Tibial artery (tissue), 4 donors: ENCODE results near the gene PCDH9.

Experiments
- DNase-seq, 2 donors: peaks; one replicate each; pipeline ENCODE4 v3.0.0-alpha.2; 2019
- H3K27ac ChIP-seq, 2 donors: fragments of 200-600 bp; sonication (generic) in 1 of 2; 1 replicate in 1 of 2; 2 replicates in 1 of 2; pipeline ENCODE4 v1.5.1; 2018 to 2019; ENCODE audit warnings: mild to moderate bottlenecking in 1 of 2
- H3K27me3 ChIP-seq, 2 donors: fragments of 200-600 bp; sonication (generic) in 1 of 2; one replicate each; pipeline versions ENCODE4 v1.5.1 to v1.6.0; 2016 to 2019
- H3K36me3 ChIP-seq, 3 donors: fragments of 200-600 bp; sonication (generic) in 2 of 3; one replicate each; pipeline ENCODE4 v1.5.1; 2016 to 2019; ENCODE audit warnings: mild to moderate bottlenecking in 2 of 3
- H3K4me1 ChIP-seq, 4 donors: fragments of 200-600 bp; sonication (generic) in 2 of 4; 1 replicate in 3 of 4; 2 replicates in 1 of 4; pipeline ENCODE4 v1.5.1; 2016 to 2019
- H3K4me3 ChIP-seq, 2 donors: fragments of 200-600 bp; sonication (generic) in 1 of 2; 1 replicate in 1 of 2; 2 replicates in 1 of 2; pipeline ENCODE4 v1.5.1; 2018 to 2019; ENCODE audit warnings: mild to moderate bottlenecking in 2 of 2
- H3K9me3 ChIP-seq, 3 donors: fragments of 200-600 bp; sonication (generic) in 1 of 3; one replicate each; pipeline ENCODE4 v1.5.1; 2016 to 2019
- intact Hi-C: fragments of 100-400 bp; cut with DNase I; formaldehyde crosslinking; loops from one replicate; pipeline ENCODE4 v1.15.0; 2023; ENCODE audit warnings: low total_unique reads
- TF ChIP-seq, protein P1 (sequence below), 2 experiments: fragments of 200-600 bp in 1 of 2; fragments of 450-650 bp in 1 of 2; IDR thresholded peaks; one replicate each; pipeline ENCODE4 v1.5.1; 2017 to 2019; ENCODE audit warnings: antibody characterized with exemption in 2 of 2, mild to moderate bottlenecking in 1 of 2, moderate library complexity in 1 of 2

The PCDH9 gene

DNA sequence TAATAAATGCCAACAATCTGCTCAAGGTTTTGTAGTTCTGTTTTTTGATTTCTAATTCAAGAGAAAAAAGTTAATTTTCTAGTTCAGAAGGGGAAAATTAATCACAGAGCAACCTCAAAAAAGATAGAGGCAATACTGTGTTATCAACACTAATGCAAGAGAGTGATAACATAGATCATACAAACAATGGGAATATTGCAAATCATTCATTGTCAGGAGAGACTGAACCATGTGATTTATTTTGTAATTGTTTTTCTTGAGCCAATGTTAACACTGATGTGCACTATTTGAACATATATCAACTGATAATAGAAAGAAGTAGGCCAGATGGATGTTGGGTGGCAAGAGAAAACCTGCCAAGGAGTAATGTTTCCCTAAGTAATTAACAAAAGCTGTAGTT lies 19.9 kb downstream of the PCDH9 start:
- Histone ChIP-seq H3K9me3 (no peaks in the 10 kb centered on the region), H3K27ac (no peak overlapping the region), H3K4me1 (no peaks in the 10 kb centered on the region), H3K4me3 (no peak overlapping the region), H3K36me3 (no peaks in the 10 kb centered on the region), H3K27me3 (no peaks in the 10 kb centered on the region)
- TF ChIP-seq, protein P1, sequence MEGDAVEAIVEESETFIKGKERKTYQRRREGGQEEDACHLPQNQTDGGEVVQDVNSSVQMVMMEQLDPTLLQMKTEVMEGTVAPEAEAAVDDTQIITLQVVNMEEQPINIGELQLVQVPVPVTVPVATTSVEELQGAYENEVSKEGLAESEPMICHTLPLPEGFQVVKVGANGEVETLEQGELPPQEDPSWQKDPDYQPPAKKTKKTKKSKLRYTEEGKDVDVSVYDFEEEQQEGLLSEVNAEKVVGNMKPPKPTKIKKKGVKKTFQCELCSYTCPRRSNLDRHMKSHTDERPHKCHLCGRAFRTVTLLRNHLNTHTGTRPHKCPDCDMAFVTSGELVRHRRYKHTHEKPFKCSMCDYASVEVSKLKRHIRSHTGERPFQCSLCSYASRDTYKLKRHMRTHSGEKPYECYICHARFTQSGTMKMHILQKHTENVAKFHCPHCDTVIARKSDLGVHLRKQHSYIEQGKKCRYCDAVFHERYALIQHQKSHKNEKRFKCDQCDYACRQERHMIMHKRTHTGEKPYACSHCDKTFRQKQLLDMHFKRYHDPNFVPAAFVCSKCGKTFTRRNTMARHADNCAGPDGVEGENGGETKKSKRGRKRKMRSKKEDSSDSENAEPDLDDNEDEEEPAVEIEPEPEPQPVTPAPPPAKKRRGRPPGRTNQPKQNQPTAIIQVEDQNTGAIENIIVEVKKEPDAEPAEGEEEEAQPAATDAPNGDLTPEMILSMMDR (IDR thresholded peaks at IDR 0.05) = no peak
- intact Hi-C loops = no loop called here
- DNase-seq = no peak

DNA sequence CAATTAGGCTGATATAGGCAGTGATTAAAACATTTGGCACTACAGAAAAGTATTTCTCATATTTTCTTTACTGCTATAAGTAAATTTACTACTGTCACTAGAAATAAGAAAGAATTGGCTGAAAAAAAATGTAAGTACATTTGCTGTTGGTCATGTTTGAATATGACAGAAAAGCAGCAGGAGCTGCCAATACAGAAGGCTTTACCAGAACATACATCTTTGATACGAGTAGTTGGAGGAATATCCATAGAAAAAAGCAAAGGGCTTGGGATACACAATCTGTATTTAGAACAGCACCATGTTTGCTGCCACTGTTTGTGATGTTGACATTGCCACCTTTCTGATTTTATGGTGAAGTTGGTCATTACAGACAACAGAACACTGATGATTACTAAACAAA lies 21.6 kb downstream of the PCDH9 start:
- TF ChIP-seq, protein P1 (IDR thresholded peaks at IDR 0.05) = no peak
- H3K36me3 ChIP-seq = no peaks in the 10 kb centered on the region
- intact Hi-C loops = no loop called here
- H3K27ac ChIP-seq = no peak overlapping the region
- no peak for DNase-seq
- H3K4me3 ChIP-seq = no peak overlapping the region
- H3K4me1 ChIP-seq = no peaks in the 10 kb centered on the region
- H3K9me3 ChIP-seq = no peaks in the 10 kb centered on the region
- H3K27me3 ChIP-seq = no peaks in the 10 kb centered on the region

DNA sequence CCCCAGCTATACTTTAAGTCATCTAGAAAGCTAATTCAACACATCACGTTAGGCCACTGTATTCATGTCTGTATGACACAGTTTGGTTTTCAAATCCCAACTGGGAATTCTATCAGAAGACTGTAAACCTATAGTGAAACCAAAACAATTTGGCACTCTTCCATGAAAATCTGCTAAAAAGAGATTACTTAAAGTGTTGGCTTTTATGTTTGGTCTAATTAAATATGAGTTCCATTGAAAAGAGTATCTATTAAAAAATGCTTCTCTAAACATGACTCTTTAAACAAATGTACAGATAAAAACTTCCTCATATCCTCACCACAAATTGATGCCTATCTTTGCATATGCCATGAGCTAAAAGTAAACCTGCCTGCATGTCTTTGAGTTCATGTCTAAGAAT lies 25.4 kb downstream of the PCDH9 start:
- DNase-seq = no peak
- Histone ChIP-seq H3K27me3 (no peaks in the 10 kb centered on the region), H3K4me1 (no peaks in the 10 kb centered on the region), H3K27ac (no peak overlapping the region), H3K4me3 (no peak overlapping the region), H3K9me3 (no peaks in the 10 kb centered on the region), H3K36me3 (no peaks in the 10 kb centered on the region)
- intact Hi-C loops = no loop called here
- TF ChIP-seq, protein P1 (IDR thresholded peaks at IDR 0.05) = no peak

DNA sequence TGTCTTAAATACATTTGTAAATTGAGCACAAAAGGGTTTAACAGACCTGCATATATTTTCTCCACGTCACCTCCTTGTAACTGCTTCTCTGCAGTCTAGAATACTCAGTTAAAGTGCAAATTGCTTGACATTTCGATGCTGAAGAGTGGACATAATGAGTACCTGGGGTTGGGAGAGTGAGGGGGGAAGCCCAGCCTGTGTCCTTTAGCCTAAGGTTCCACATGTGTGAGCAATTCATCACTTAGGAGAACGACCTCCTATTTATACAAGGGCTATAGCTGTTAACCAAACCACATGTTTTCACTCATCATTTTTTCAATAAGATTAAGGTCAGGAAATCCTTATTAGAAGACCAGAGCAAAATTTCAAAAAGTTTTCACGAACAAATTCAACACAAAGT lies 29.5 kb downstream of the PCDH9 start:
- Histone ChIP-seq H3K36me3 (no peaks in the 10 kb centered on the region), H3K4me3 (no peak overlapping the region), H3K9me3 (no peaks in the 10 kb centered on the region), H3K27ac (no peak overlapping the region), H3K27me3 (no peaks in the 10 kb centered on the region), H3K4me1 (no peaks in the 10 kb centered on the region)
- no peak for DNase-seq
- intact Hi-C loops = no loop called here
- TF ChIP-seq, protein P1 (IDR thresholded peaks at IDR 0.05) = no peak

- TF ChIP-seq, protein P1 (IDR thresholded peaks at IDR 0.05) = no peak
- Histone ChIP-seq H3K9me3 (no peaks in the 10 kb centered on the region), H3K4me3 (no peak overlapping the region), H3K27ac (no peak overlapping the region), H3K27me3 (no peaks in the 10 kb centered on the region), H3K36me3 (no peaks in the 10 kb centered on the region), H3K4me1 (no peaks in the 10 kb centered on the region)
- DNase-seq = no peak
- intact Hi-C loops = no loop called here
Measured at GRCh38 chr13:67200183-67200582, 30.0 kb downstream of the PCDH9 start.

DNA sequence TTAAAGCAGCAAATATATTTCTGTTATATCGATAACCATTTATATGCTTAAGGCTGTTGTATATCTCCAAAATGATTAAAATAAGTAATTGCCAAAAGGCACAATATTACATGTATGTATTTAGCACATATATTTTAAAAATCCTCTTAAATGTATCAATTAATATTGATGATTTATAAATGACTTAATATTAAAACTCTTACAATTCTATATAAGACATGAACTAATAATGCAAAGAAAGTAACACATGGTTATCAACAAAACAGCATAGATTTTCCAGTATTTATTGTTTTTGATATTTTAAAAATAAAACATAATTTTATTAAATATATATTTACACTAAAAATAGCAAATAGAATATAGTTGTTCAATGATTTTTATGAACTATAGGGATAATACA lies 32.4 kb downstream of the PCDH9 start:
- no peak for DNase-seq
- Histone ChIP-seq H3K36me3 (no peaks in the 10 kb centered on the region), H3K4me1 (no peaks in the 10 kb centered on the region), H3K9me3 (no peaks in the 10 kb centered on the region), H3K27me3 (no peaks in the 10 kb centered on the region), H3K4me3 (no peak overlapping the region), H3K27ac (no peak overlapping the region)
- intact Hi-C loops = no loop called here
- TF ChIP-seq, protein P1 (IDR thresholded peaks at IDR 0.05) = no peak
